Activated B cell treated with CpG ODN at 0.5 μM for 24 hours (primary cell): ENCODE data around the gene ADARB2. TPM values are rescaled to one million over a fixed set of nuclear protein-coding genes. Genes with fewer than 3 reads are reported as not detected.

ENCODE experiments used
- ATAC-seq: fragments of 200-7000 bp; cut with Tn5 transposase; one replicate; pipeline ENCODE4 v1.10.0; 2021; ENCODE audit warnings: low read depth, mild to moderate bottlenecking, moderate library complexity
- CTCF ChIA-PET: fragments of 350-600 bp; sonication (Branson Sonifier 250); formaldehyde crosslinking; loops from one replicate; lab custom pipeline; 2021; ENCODE audit warnings: antibody characterized with exemption; lab: Charles Lee
- POLR2A ChIA-PET: fragments of 350-600 bp; sonication (Branson Sonifier 250); formaldehyde crosslinking; loops from one replicate; lab custom pipeline; 2021; ENCODE audit warnings: antibody characterized with exemption; lab: Charles Lee
- DNase-seq: peaks from one replicate; pipeline ENCODE4 v3.0.0; 2022
- H3K27ac Mint-ChIP-seq: one replicate; pipeline ENCODE4 v1.8.0; 2020; ENCODE audit warnings: mixed read lengths
- H3K27me3 Mint-ChIP-seq: one replicate; pipeline ENCODE4 v1.8.0; 2021; ENCODE audit warnings: mixed read lengths
- H3K36me3 Mint-ChIP-seq: one replicate; pipeline ENCODE4 v1.8.0; 2021; ENCODE audit warnings: low read depth, mixed read lengths
- H3K4me1 Mint-ChIP-seq: one replicate; pipeline ENCODE4 v1.8.0; 2021; ENCODE audit warnings: mixed read lengths
- H3K4me3 Mint-ChIP-seq: one replicate; pipeline ENCODE4 v1.8.0; 2020; ENCODE audit warnings: mild to moderate bottlenecking, mixed read lengths
- H3K9me3 Mint-ChIP-seq: one replicate; pipeline ENCODE4 v1.8.0; 2020; ENCODE audit warnings: mixed read lengths
- intact Hi-C: fragments of 100-400 bp; cut with micrococcal nuclease; formaldehyde crosslinking; loops from one replicate; pipeline ENCODE4 v1.15.1; 2024
- total RNA-seq: library from RNA; stranded (reverse); gene quantifications from 2 replicates; pipeline ENCODE4 v1.2.3, GENCODE V29; 2022
- TF ChIP-seq, protein P1 (sequence below): fragments of 200-600 bp; IDR thresholded peaks from one replicate; pipeline ENCODE4 v1.8.0; 2022; ENCODE audit warnings: antibody characterized with exemption, mild to moderate bottlenecking

The ADARB2 gene
- total RNA-seq, 1 donor from 2014 or later = 0.11 TPM

DNA sequence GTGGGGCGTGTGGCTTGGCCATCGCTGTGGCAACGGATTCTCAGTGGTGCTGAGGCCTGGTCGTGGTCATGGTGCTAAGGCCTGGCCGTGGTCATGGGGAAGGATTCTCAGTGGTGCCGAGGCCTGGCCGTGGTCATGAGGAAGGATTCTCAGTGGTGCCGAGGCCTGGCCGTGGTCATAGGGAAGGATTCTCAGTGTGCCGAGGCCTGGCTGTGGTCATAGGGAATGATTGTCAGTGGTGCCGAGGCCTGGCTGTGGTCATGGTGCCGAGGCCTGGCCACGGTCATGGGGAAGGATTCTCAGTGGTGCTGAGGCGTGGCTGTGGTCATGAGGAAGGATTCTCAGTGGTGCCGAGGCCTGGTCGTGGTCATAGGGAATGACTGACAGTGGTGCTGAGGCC lies 327.9 kb downstream of the ADARB2 start:
- peaks cover 14% of the 10 kb centered on the region for H3K4me1 Mint-ChIP-seq
- no peak for DNase-seq
- H3K27ac Mint-ChIP-seq = no peak overlapping the region
- intact Hi-C loops = no loop called here
- H3K4me3 Mint-ChIP-seq = no peak overlapping the region
- no peaks in the 10 kb centered on the region for H3K9me3 Mint-ChIP-seq
- TF ChIP-seq, protein P1, sequence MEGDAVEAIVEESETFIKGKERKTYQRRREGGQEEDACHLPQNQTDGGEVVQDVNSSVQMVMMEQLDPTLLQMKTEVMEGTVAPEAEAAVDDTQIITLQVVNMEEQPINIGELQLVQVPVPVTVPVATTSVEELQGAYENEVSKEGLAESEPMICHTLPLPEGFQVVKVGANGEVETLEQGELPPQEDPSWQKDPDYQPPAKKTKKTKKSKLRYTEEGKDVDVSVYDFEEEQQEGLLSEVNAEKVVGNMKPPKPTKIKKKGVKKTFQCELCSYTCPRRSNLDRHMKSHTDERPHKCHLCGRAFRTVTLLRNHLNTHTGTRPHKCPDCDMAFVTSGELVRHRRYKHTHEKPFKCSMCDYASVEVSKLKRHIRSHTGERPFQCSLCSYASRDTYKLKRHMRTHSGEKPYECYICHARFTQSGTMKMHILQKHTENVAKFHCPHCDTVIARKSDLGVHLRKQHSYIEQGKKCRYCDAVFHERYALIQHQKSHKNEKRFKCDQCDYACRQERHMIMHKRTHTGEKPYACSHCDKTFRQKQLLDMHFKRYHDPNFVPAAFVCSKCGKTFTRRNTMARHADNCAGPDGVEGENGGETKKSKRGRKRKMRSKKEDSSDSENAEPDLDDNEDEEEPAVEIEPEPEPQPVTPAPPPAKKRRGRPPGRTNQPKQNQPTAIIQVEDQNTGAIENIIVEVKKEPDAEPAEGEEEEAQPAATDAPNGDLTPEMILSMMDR = no peak
- peaks cover 40% of the 10 kb centered on the region for H3K27me3 Mint-ChIP-seq
- ChIA-PET POLR2A (no interaction called here), CTCF (no interaction called here)
- no peaks in the 10 kb centered on the region for H3K36me3 Mint-ChIP-seq
- ATAC-seq = no peak

DNA sequence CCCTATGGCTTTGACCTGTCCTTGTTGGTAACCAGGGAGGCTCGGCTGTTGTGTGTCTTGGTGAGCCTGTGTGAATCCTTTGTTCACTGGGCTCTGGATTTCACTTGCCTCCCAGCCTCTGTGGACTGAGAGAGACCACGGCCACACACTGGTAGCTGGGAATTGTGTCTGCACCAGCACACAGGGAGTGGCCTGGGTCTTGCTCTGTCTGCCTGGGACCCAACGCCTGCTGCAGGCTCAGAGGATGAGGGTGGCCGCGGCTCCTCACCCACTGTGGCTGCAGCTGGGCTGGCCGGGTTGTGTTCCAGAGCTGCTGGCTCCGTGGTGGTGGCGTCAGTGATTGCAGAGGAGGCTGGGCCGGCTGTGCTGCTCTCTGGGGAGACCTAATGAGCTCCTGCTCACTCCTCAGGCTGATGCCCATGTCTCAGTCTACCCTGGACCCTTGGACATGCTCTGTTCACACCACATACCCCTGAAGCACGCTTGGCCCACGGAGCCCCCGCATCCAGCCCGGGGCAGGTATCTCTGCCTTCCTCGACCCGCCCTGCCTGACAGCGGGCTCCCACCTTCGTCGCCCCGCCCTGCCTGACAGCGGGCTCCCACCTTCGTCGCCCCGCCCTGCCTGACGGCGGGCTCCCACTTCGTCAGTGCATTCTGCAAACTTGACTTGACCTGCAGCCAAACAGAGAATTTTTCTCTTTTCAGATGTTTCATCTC lies 328.5 kb downstream of the ADARB2 start:
- POLR2A ChIA-PET = no interaction called here
- no peaks in the 10 kb centered on the region for H3K36me3 Mint-ChIP-seq
- H3K27ac Mint-ChIP-seq = no peak overlapping the region
- peaks cover 40% of the 10 kb centered on the region for H3K27me3 Mint-ChIP-seq
- CTCF ChIA-PET = no interaction called here
- no peaks in the 10 kb centered on the region for H3K9me3 Mint-ChIP-seq
- intact Hi-C loops = no loop called here
- TF ChIP-seq, protein P1 = no peak
- ATAC-seq (no peak), DNase-seq (no peak)
- H3K4me3 Mint-ChIP-seq = no peak overlapping the region
- H3K4me1 Mint-ChIP-seq = peaks cover 14% of the 10 kb centered on the region

DNA sequence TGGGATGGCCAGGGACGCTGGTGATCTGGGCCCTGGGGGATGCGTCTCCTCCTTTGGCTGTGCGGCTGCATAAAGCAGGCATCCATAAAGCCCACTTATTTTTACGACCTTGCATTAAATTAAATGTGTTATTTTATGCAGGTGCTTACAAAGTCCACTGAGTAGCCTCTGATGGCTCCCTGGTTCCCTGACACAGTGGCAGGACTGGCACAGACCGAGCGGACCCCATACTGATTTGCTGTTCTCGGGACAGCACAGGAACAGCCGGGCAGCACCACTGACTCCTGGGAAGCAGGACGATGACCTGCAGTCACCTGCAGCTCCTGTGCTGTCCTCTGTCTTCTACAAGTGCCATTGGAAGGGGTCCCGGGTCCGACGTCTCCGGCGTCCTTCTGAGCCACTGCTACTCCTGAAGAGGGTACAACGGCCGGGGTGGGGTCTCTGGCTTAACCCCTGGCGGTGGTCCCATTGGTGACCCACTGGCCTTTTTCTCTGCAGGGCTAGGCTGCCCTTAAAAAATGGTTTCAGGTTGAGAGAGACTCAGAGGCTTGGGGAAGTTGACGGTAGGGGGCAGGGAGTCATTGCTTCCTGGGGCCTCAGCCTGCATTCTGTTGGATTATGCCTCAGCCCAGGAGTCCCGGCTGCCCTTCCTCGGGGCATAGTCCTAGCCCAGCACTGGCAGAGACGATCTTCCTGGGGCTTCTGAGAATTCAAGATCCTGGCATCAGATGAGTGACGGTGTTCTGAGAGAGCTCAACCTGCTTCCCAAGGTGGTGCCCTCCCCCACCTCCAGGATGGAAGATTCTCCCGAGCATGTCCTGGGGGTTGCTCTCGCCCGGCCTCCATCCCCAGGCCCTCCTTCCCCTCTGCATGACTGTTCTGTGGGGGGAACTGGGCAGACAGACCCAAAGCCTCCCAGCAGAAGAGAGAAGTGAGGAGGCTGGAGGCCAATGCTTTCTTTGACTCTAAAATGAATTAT lies 330.1 kb downstream of the ADARB2 start:
- Mint-ChIP-seq H3K9me3 (no peaks in the 10 kb centered on the region), H3K27me3 (peaks cover 35% of the 10 kb centered on the region), H3K36me3 (no peaks in the 10 kb centered on the region), H3K27ac (no peak overlapping the region), H3K4me3 (no peak overlapping the region), H3K4me1 (peaks cover 4% of the 10 kb centered on the region)
- TF ChIP-seq, protein P1 = no peak
- ATAC-seq (no peak), DNase-seq (no peak)
- POLR2A ChIA-PET = no interaction called here
- intact Hi-C loops = no loop called here
- CTCF ChIA-PET = no interaction called here

DNA sequence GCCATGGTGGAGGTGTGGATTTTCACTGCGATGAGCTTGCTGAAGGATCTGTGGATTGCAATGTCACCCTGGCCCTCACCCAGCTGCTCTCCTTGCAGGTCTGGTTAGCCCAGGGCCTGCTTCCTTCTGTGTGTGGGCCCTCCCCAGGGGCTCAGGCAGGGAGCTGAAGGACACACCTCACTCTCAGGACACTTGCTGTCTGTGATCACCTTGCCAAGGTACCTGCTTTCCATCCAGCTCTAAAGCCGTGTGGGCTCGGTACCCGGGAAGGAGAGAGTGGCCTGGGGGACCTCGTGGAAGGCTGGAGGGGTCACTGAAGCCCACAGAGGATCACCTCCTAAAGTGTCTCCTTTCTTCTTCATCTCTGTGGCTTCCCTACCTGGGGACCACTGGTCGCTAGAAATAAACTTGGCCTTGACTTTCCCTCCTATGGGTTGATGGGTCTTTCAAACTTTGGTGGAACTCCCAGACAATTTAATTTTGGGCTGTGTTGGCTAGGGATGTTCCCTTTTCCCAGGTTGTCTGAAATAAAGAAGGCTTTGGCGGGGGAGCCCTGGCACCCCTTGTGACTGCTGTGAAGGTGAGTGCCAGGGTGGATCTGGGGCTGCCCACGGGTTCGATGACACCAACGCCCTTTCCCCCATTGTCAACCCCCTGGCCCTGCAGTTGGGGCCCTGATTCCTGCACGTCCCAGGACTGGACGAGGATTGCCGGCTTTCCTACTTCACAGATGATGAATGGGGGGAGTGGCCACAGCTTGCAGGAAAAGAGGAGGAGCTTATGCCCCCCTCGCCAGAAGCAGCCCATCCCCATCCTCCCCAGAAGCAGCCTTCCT lies 331.0 kb downstream of the ADARB2 start:
- intact Hi-C loops = no loop called here

More for the DNA sequence above, 331.0 kb downstream of the ADARB2 start:
- TF ChIP-seq, protein P1 = no peak
- DNase-seq (no peak), ATAC-seq (no peak)
- H3K27me3 Mint-ChIP-seq = peaks cover 32% of the 10 kb centered on the region
- ChIA-PET POLR2A (no interaction called here), CTCF (no interaction called here)
- no peak overlapping the region for H3K4me3 Mint-ChIP-seq
- H3K27ac Mint-ChIP-seq = no peak overlapping the region
- no peaks in the 10 kb centered on the region for H3K9me3 Mint-ChIP-seq
- H3K36me3 Mint-ChIP-seq = no peaks in the 10 kb centered on the region
- H3K4me1 Mint-ChIP-seq = no peaks in the 10 kb centered on the region
